H1 (cell line): Measurements from ENCODE around the gene CCR3. TPM values are rescaled to one million over a fixed set of nuclear protein-coding genes. Genes with fewer than 3 reads are reported as not detected.

Experiments
- CTCF ChIA-PET: fragments of 300-600 bp; sonication (Branson Sonifier 250); formaldehyde crosslinking; loops from one replicate; lab custom pipeline; 2021; ENCODE audit not compliant: partially characterized antibody; lab: Charles Lee
- POLR2A ChIA-PET: fragments of 300-600 bp; sonication (Branson Sonifier 250); formaldehyde crosslinking; loops from one replicate; lab custom pipeline; 2021; ENCODE audit warnings: inconsistent platforms; ENCODE audit not compliant: partially characterized antibody; lab: Charles Lee
- DNase-seq, 2 experiments: peaks; one replicate each; pipeline versions ENCODE4 v3.0.0 to v3.0.0-alpha.2; 2010 to 2022; ENCODE audit warnings: low spot score in 2 of 2, low read depth in 1 of 2, mixed read lengths in 1 of 2
- FAIRE-seq: peaks from 2 replicates; lab custom pipeline; 2011; peaks lifted over from hg19 to GRCh38; lab: Jason Lieb, UNC
- H2AFZ ChIP-seq: 2 replicates; pipeline ENCODE4 v1.8.1; 2012; ENCODE audit warnings: low read length, inconsistent platforms
- H2AK5ac ChIP-seq: 2 replicates; pipeline ENCODE4 v1.6.1; 2013; ENCODE audit warnings: low read depth, low read length
- H2BK120ac ChIP-seq: replicated peaks from 2 replicates; pipeline ENCODE3; 2013; ENCODE audit warnings: low read depth, low read length, inconsistent platforms
- H2BK12ac ChIP-seq: 2 replicates; pipeline ENCODE4 v1.6.1; 2013; ENCODE audit warnings: low read depth, low read length
- H2BK15ac ChIP-seq: 2 replicates; pipeline ENCODE4 v1.6.1; 2013; ENCODE audit warnings: low read length
- H2BK20ac ChIP-seq: 2 replicates; pipeline ENCODE4 v1.6.1; 2013; ENCODE audit warnings: low read length
- H2BK5ac ChIP-seq: 2 replicates; pipeline ENCODE4 v1.6.1; 2013; ENCODE audit warnings: low read depth, low read length
- H3K14ac ChIP-seq: 2 replicates; pipeline ENCODE4 v1.6.1; 2013; ENCODE audit warnings: inconsistent platforms; ENCODE audit not compliant: insufficient read length
- H3K18ac ChIP-seq: 2 replicates; pipeline ENCODE4 v1.6.1; 2013; ENCODE audit warnings: low read length; ENCODE audit errors: extremely low read depth
- H3K23ac ChIP-seq: 2 replicates; pipeline ENCODE4 v1.6.1; 2013; ENCODE audit warnings: inconsistent platforms; ENCODE audit not compliant: insufficient read length
- H3K23me2 ChIP-seq: 2 replicates; pipeline ENCODE4 v1.6.1; 2013; ENCODE audit warnings: low read depth, low read length
- H3K27ac ChIP-seq: 2 replicates; pipeline ENCODE4 v1.6.1; 2011; ENCODE audit warnings: low read depth, low read length, inconsistent platforms
- H3K27me3 ChIP-seq, 4 experiments: replicated peaks in 1 of 4; 1 replicate in 1 of 4; 2 replicates in 3 of 4; pipeline versions ENCODE4 v1.6.1 to v1.8.1; 2011 to 2013; ENCODE audit warnings: low read length in 3 of 4, mild to moderate bottlenecking in 3 of 4, inconsistent platforms in 2 of 4, mixed read lengths in 2 of 4, moderate library complexity in 1 of 4; ENCODE audit not compliant: control insufficient read depth in 3 of 4, insufficient read depth in 3 of 4; ENCODE audit errors: extremely low read depth in 1 of 4
- H3K36me3 ChIP-seq, 4 experiments: 2 replicates each; pipeline versions ENCODE4 v1.6.1 to v1.8.1; 2011 to 2013; ENCODE audit warnings: mild to moderate bottlenecking in 4 of 4, low read length in 3 of 4, moderate library complexity in 2 of 4, control low read depth in 1 of 4, inconsistent platforms in 1 of 4; ENCODE audit not compliant: insufficient read depth in 4 of 4, control insufficient read depth in 2 of 4
- H3K4ac ChIP-seq: replicated peaks from 2 replicates; pipeline ENCODE3; 2013; ENCODE audit warnings: low read length, low read depth, mixed read lengths, inconsistent platforms; ENCODE audit not compliant: insufficient read length
- H3K4me1 ChIP-seq, 4 experiments: replicated peaks in 1 of 4; 1 replicate in 1 of 4; 2 replicates in 3 of 4; pipeline versions ENCODE4 v1.6.1 to v1.8.1; 2011 to 2013; ENCODE audit warnings: low read length in 3 of 4, inconsistent platforms in 2 of 4, mixed read lengths in 1 of 4; ENCODE audit not compliant: insufficient read depth in 4 of 4, control insufficient read depth in 3 of 4
- H3K4me2 ChIP-seq, 2 experiments: 2 replicates each; pipeline versions ENCODE4 v1.6.1 to v1.8.1; 2011 to 2013; ENCODE audit warnings: low read depth in 2 of 2, low read length in 2 of 2, control low read depth in 1 of 2, inconsistent platforms in 1 of 2, mild to moderate bottlenecking in 1 of 2; ENCODE audit not compliant: insufficient read depth in 1 of 2
- H3K4me3 ChIP-seq, 4 experiments: fragments of 200-600, 300-600 bp in 1 of 4; sonication (generic), shearing (Covaris generic), sonication (Bioruptor Twin) in 1 of 4; 2 replicates each; pipeline versions ENCODE4 v1.5.1 to v1.8.1; 2011 to 2016; ENCODE audit warnings: low read length in 4 of 4, low read depth in 3 of 4, control low read depth in 2 of 4, inconsistent platforms in 2 of 4, mild to moderate bottlenecking in 2 of 4, mixed read lengths in 1 of 4, moderate library complexity in 1 of 4; ENCODE audit not compliant: insufficient read depth in 2 of 4; ENCODE audit errors: extremely low read depth in 1 of 4
- H3K56ac ChIP-seq: replicated peaks from 2 replicates; pipeline ENCODE3; 2013; ENCODE audit warnings: low read depth, mild to moderate bottlenecking, mixed read lengths, low read length, inconsistent platforms; ENCODE audit not compliant: insufficient read length
- H3K79me1 ChIP-seq: 2 replicates; pipeline ENCODE4 v1.6.1; 2013; ENCODE audit warnings: low read depth, low read length, control low read depth
- H3K79me2 ChIP-seq, 2 experiments: 2 replicates each; pipeline versions ENCODE4 v1.6.1 to v1.8.1; 2012 to 2013; ENCODE audit warnings: low read length in 2 of 2, mild to moderate bottlenecking in 2 of 2, inconsistent platforms in 1 of 2; ENCODE audit not compliant: insufficient read depth in 2 of 2, control insufficient read depth in 1 of 2
- H3K9ac ChIP-seq, 4 experiments: replicated peaks in 1 of 4; 1 replicate in 1 of 4; 2 replicates in 3 of 4; pipeline versions ENCODE4 v1.6.1 to v1.8.1; 2011 to 2013; ENCODE audit warnings: low read depth in 3 of 4, low read length in 3 of 4, control low read depth in 2 of 4, mild to moderate bottlenecking in 2 of 4, moderate library complexity in 2 of 4, inconsistent platforms in 1 of 4; ENCODE audit errors: extremely low read depth in 1 of 4
- H3K9me3 ChIP-seq, 2 experiments: 2 replicates each; pipeline versions ENCODE4 v1.6.1 to v1.8.1; 2012 to 2013; ENCODE audit warnings: mild to moderate bottlenecking in 2 of 2, moderate library complexity in 2 of 2, control low read depth in 1 of 2, inconsistent platforms in 1 of 2, low read depth in 1 of 2, low read length in 1 of 2, mixed read lengths in 1 of 2; ENCODE audit not compliant: insufficient read depth in 2 of 2
- H4K20me1 ChIP-seq, 2 experiments: replicated peaks in 1 of 2; 2 replicates each; pipeline versions ENCODE3 to v1.8.1; 2011 to 2013; ENCODE audit warnings: inconsistent platforms in 2 of 2, low read length in 2 of 2, mild to moderate bottlenecking in 1 of 2; ENCODE audit not compliant: insufficient read depth in 2 of 2, control insufficient read depth in 1 of 2
- H4K5ac ChIP-seq: 2 replicates; pipeline ENCODE4 v1.6.1; 2013; ENCODE audit warnings: low read length, low read depth, mixed read lengths, inconsistent platforms; ENCODE audit not compliant: insufficient read length
- H4K8ac ChIP-seq: 2 replicates; pipeline ENCODE4 v1.8.0; 2013; ENCODE audit warnings: mild to moderate bottlenecking, moderate library complexity, low read length, inconsistent platforms; ENCODE audit not compliant: insufficient read depth; ENCODE audit errors: extremely low read depth
- H4K91ac ChIP-seq: replicated peaks from 2 replicates; pipeline ENCODE3; 2013; ENCODE audit warnings: low read length, mixed read lengths, inconsistent platforms; ENCODE audit not compliant: insufficient read length
- CBX5 ChIP-seq: fragments of 300-800, 300-1000 bp; sonication (generic); IDR thresholded peaks from 2 replicates; pipeline ENCODE4 v1.7.1; 2016; ENCODE audit warnings: antibody characterized with exemption, low read length, low read depth
- KDM4A ChIP-seq: IDR thresholded peaks from one replicate; pipeline ENCODE4 v1.7.1; 2012; ENCODE audit warnings: low read depth, mild to moderate bottlenecking, moderate library complexity, low read length, inconsistent platforms; ENCODE audit not compliant: severe bottlenecking
- POU5F1 ChIP-seq: IDR thresholded peaks from 2 replicates; pipeline ENCODE4 v1.6.1; 2011; ENCODE audit warnings: low read depth, mild to moderate bottlenecking, low read length, moderate library complexity
- RBBP5 ChIP-seq: IDR thresholded peaks from 2 replicates; pipeline ENCODE4 v1.7.1; 2012; ENCODE audit warnings: low read depth, mild to moderate bottlenecking, inconsistent platforms, low read length, moderate library complexity, borderline replicate concordance
- SP1 ChIP-seq: IDR thresholded peaks from 2 replicates; pipeline ENCODE4 v1.6.1; 2011; ENCODE audit warnings: low read depth, low read length
- WGBS, 2 experiments: shearing (Covaris generic) in 1 of 2; methylation state at CpG; one replicate each; pipeline versions ENCODE4 v1.1.6 to v1.1.7; 2013 to 2015; ENCODE audit warnings: low lambda C conversion rate in 2 of 2, mixed read lengths in 2 of 2, inconsistent platforms in 1 of 2, low coverage in 1 of 2, missing lambda C conversion rate in 1 of 2; ENCODE audit not compliant: insufficient replicate concordance in 2 of 2, insufficient coverage in 1 of 2, insufficient read length in 1 of 2; ENCODE audit errors: extremely low coverage in 1 of 2, missing lambda C conversion rate in 1 of 2; 5-methylcytosine and 5-hydroxymethylcytosine counted together
- polyA plus RNA-seq, 7 experiments: library from polyadenylated mRNA; depleted of rRNA in 3 of 7; stranded (reverse) in 5 of 7; unstranded in 2 of 7; fragments of >200 nt in 5 of 7; fragments of 200-250 nt in 2 of 7; gene quantifications; 1 replicate in 5 of 7; 2 replicates in 1 of 7; 4 replicates in 1 of 7; pipeline versions ENCODE4 v1.2.1 to v1.2.3, GENCODE V29; 2011 to 2013; ENCODE audit warnings: missing spikeins in 2 of 7, mixed read lengths in 2 of 7
- total RNA-seq: library from RNA; stranded (reverse); fragmentation: NEBNext Ultra II Directional; extraction: Animal tissue kit (Norgen Biotek cat#: 25700); gene quantifications from 2 replicates; pipeline ENCODE4 v1.2.1, GENCODE V29; 2021

The CCR3 gene
- total and polyA plus RNA-seq, 2 of the 8 experiments (the other 6 are each of a cell fraction or from before 2014, with no cell fraction given), result not detected

DNA sequence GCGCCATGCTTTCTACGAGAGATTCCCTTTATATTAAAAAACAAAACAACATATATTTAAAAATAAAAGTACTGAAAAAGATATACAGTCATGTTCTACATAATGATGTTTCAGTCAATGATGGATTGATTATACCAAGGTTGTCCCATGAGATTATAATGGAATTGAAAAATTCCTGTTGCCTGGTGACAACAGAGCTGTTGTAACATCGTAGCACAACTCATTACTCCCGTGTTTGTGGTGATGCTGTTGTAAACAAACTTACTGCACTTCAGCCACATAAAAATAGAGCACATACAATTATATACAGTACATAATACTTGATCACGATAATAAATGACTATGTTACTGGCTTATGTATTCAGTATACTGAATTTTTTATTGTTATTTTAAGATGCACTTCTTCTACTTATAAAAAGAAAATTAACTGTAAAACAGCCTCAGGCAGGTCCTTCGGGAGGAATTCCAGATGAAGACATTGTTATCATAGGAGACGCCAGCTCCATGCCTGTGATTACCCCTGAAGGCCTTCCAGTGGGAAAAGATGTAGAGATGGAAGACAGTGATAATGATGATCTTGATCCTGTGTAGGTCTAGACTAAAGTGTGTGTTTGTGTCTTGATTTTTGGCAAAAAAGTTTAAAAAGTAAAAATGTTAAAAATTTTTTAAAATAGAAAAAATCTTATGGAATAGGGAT is 45.9 kb upstream of the CCR3 start:
- Histone ChIP-seq H3K9me3 (peaks cover 9 to 16% of the 10 kb centered on the region in 2 experiments; a peak in 3 of 4 replicates), H3K14ac (no peak overlapping the region), H3K4ac (no peak overlapping the region), H4K20me1 (no peaks in the 10 kb centered on the region), H3K4me3 (no peak overlapping the region), H3K18ac (no peak overlapping the region), H3K4me2 (no peak overlapping the region), H3K79me2 (no peaks in the 10 kb centered on the region), H4K5ac (no peak overlapping the region), H4K91ac (no peak overlapping the region), H3K23ac (no peak overlapping the region), H3K27ac (no peak overlapping the region), H4K8ac (no peak overlapping the region), H3K23me2 (no peaks in the 10 kb centered on the region), H2AK5ac (no peak overlapping the region), H3K56ac (no peak overlapping the region), H2BK15ac (no peak overlapping the region), H3K27me3 (no peaks in the 10 kb centered on the region), H2BK120ac (no peak overlapping the region), H3K9ac (no peak overlapping the region), H2BK5ac (no peak overlapping the region), H2BK12ac (no peak overlapping the region), H3K36me3 (no peaks in the 10 kb centered on the region), H2AFZ (no peak overlapping the region), H3K79me1 (no peaks in the 10 kb centered on the region), H2BK20ac (no peak overlapping the region), H3K4me1 (no peaks in the 10 kb centered on the region)
- POLR2A ChIA-PET, result no interaction called here
- WGBS, 2 experiments, result 93% methylated on average over 7 of the region's 7 CpGs; no CpG with 5 or more reads in 1 of the 2 experiments
- CTCF ChIA-PET, result interaction anchor here (0.8 to 3.9 kb wide), 4 partner anchors 9 to 129 kb away, joined by 3 to 24 read pairs (median 4); partner anchors contain the start of gene CCR1
- FAIRE-seq (no peak), DNase-seq (no peak)
- TF ChIP-seq POU5F1, result no peak
- no peak for TF ChIP-seq CBX5
- TF ChIP-seq SP1, result no peak
- no peak for TF ChIP-seq KDM4A
- no peak for TF ChIP-seq RBBP5
